ENCODE results near the gene ZNF503.

- TF ChIP-seq CTCF (IDR thresholded peaks at IDR 0.05) (no peak), EP300 (IDR thresholded peaks at IDR 0.05) (no peak)
Measured at GRCh38 chr10:75403939-75404814, 2.6 kb upstream of the ZNF503 start.
